ENCODE data around the gene POP4. TPM values are rescaled to one million over a fixed set of nuclear protein-coding genes. Genes with fewer than 3 reads are reported as not detected.

Gene POP4
- total and polyA plus RNA-seq, 9 of the 15 experiments (the other 6 are each of a cell fraction or from before 2014, with no cell fraction given) = 42.1 to 128 (median 99.0) TPM

DNA sequence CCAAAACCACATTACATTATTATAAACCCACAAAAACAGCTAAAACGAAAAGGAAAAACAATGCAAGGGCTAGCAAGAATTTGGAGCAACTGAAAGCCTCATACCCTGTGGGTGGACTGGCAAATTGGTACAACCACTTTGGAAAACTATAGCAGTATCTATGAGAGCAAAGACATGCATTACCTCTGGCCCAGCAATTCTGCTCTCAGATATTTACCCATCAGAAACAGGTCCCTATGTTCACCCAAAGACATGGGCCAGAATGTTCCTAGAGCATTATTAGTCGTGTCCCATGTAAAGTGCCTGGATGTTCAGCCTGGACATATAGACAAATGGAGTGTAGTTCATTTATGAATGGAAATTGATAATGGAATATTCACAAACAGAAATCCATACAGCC lies 27.9 kb downstream of the POP4 start:
- ChIA-PET POLR2A (interaction anchor here (0.7 to 1.8 kb wide), 2 partner anchors 10 to 21 kb away, joined by 3 to 5 read pairs; no protein-coding TSS in a partner anchor), CTCF (ENCODE audit: low intra/inter-chr PET ratio) (no interaction called here)
- H2AFZ ChIP-seq (ENCODE audit: low read depth, low read length) = no peak overlapping the region
- H3K9me3 ChIP-seq (replicated peaks; ENCODE audit: control insufficient read depth, insufficient read depth, low read depth, low read length) = no peaks in the 10 kb centered on the region
- TF ChIP-seq EZH2 (IDR thresholded peaks at IDR 0.05; ENCODE audit: borderline replicate concordance, low read depth, low read length) = no peak
- TF ChIP-seq RBM15 (IDR thresholded peaks at IDR 0.05; ENCODE audit: insufficient read depth, low read length) = no peak
- TF ChIP-seq, protein P1, sequence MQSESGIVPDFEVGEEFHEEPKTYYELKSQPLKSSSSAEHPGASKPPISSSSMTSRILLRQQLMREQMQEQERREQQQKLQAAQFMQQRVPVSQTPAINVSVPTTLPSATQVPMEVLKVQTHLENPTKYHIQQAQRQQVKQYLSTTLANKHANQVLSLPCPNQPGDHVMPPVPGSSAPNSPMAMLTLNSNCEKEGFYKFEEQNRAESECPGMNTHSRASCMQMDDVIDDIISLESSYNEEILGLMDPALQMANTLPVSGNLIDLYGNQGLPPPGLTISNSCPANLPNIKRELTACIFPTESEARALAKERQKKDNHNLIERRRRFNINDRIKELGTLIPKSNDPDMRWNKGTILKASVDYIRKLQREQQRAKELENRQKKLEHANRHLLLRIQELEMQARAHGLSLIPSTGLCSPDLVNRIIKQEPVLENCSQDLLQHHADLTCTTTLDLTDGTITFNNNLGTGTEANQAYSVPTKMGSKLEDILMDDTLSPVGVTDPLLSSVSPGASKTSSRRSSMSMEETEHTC (IDR thresholded peaks at IDR 0.05) = no peak
- TF ChIP-seq, protein P2, sequence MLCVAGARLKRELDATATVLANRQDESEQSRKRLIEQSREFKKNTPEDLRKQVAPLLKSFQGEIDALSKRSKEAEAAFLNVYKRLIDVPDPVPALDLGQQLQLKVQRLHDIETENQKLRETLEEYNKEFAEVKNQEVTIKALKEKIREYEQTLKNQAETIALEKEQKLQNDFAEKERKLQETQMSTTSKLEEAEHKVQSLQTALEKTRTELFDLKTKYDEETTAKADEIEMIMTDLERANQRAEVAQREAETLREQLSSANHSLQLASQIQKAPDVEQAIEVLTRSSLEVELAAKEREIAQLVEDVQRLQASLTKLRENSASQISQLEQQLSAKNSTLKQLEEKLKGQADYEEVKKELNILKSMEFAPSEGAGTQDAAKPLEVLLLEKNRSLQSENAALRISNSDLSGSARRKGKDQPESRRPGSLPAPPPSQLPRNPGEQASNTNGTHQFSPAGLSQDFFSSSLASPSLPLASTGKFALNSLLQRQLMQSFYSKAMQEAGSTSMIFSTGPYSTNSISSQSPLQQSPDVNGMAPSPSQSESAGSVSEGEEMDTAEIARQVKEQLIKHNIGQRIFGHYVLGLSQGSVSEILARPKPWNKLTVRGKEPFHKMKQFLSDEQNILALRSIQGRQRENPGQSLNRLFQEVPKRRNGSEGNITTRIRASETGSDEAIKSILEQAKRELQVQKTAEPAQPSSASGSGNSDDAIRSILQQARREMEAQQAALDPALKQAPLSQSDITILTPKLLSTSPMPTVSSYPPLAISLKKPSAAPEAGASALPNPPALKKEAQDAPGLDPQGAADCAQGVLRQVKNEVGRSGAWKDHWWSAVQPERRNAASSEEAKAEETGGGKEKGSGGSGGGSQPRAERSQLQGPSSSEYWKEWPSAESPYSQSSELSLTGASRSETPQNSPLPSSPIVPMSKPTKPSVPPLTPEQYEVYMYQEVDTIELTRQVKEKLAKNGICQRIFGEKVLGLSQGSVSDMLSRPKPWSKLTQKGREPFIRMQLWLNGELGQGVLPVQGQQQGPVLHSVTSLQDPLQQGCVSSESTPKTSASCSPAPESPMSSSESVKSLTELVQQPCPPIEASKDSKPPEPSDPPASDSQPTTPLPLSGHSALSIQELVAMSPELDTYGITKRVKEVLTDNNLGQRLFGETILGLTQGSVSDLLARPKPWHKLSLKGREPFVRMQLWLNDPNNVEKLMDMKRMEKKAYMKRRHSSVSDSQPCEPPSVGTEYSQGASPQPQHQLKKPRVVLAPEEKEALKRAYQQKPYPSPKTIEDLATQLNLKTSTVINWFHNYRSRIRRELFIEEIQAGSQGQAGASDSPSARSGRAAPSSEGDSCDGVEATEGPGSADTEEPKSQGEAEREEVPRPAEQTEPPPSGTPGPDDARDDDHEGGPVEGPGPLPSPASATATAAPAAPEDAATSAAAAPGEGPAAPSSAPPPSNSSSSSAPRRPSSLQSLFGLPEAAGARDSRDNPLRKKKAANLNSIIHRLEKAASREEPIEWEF (CRISPR knock-in tag; IDR thresholded peaks at IDR 0.05) = no peak
- H3K36me3 ChIP-seq (ENCODE audit: control insufficient read depth, insufficient read depth, low read length) = no peaks in the 10 kb centered on the region
- H3K79me2 ChIP-seq (ENCODE audit: control insufficient read depth, insufficient read depth, low read length) = no peaks in the 10 kb centered on the region
- BruUV-seq (replicated peaks) = no TSS peak
- intact Hi-C loops (cut with micrococcal nuclease) = no loop called here
- no peaks in the 10 kb centered on the region for H3K4me1 ChIP-seq (replicated peaks in 1 of 2; ENCODE audit: control insufficient read depth in 2 of 2, insufficient read depth in 2 of 2, low read length in 2 of 2)
- H3K27me3 ChIP-seq (ENCODE audit: control insufficient read depth in 2 of 2, insufficient read depth in 2 of 2, low read length in 2 of 2) = no peaks in the 10 kb centered on the region
- WGBS (ENCODE audit: insufficient coverage, low coverage, missing lambda C conversion rate) = 7% methylated on average over 2 of the region's 2 CpGs
- no peak overlapping the region for H3K4me3 ChIP-seq
- no peak for DNase-seq (ENCODE audit: extremely low read depth in 1 of 4, low spot score in 3 of 4)
- no peaks in the 10 kb centered on the region for H3K9me1 ChIP-seq (ENCODE audit: control insufficient read depth, insufficient read depth, low read length)
- H3K4me2 ChIP-seq (ENCODE audit: insufficient read depth, low read length) = no peak overlapping the region
- no peak overlapping the region for H3K27ac ChIP-seq (ENCODE audit: extremely low read depth, low read depth, low read length)
- in situ Hi-C loops (cut with MboI) = no loop called here
- no peak overlapping the region for H3K9ac ChIP-seq (ENCODE audit: insufficient read depth in 1 of 2, low read depth in 2 of 2, low read length in 2 of 2)
- FAIRE-seq = no peak
- no peaks in the 10 kb centered on the region for H4K20me1 ChIP-seq (replicated peaks; ENCODE audit: control insufficient read depth, insufficient read depth, low read length)
- ATAC-seq = no peak

All from K562 (cell line).